ENCODE measurements around the gene TLE3. TPM values are rescaled to one million over a fixed set of nuclear protein-coding genes. Genes with fewer than 3 reads are reported as not detected.
A peak's percentile ranks its signal among the peaks of the same experiment; 100 is the strongest.

The TLE3 gene
- polyA plus RNA-seq, 3 donors: 12.8 to 117 (median 23.6) TPM

DNA sequence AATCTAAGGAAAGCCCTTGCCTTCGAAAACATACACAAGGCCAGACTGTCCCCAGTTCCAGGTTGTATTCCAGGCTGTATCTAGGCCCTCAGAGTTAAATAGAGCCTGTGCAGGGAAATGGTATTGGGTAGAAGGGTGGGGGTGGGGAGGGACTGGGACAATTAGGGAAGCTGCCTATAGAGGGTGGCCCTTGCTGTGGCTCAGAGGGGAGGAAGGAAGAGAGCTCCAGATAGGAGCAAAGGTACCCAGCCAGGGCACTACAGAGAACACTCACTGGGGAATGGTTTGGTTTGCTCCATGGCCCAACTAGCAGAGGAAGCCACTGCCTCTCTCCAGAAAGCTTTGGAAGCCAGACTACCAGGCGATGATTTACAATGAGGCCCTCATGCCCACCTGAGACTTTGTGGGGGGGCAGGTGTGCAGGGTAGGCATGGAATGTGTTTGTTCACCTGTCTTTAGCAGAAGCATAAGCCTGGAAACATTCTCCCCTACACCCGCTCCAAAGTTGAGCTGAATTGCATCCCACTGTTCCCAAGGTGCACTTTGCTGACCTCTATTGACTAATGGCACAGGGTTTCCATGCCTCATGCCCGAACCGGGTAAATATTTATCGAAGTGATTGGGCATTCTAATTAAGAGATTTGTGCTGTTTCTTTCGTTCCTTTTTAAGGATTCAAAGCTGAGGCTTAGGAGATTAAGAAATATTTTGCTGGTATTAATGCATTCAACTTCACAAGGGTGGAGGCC is 6.3 kb upstream of the TLE3 start:
- Mint-ChIP-seq H3K27me3 (ENCODE audit: low read depth in 3 of 3) (peaks cover 31 to 38% (median 37%) of the 10 kb centered on the region in 3 donors), H3K36me3 (peaks cover 0 to 9% of the 10 kb centered on the region in 2 donors), H3K4me3 (no peak overlapping the region), H3K4me1 (peaks cover 44% of the 10 kb centered on the region), H3K9me3 (peaks cover 0 to 3% (median 0%) of the 10 kb centered on the region in 7 donors), H3K27ac (peak overlapping the region in 1 of 7 donors; percentile 53)
- no peak overlapping the region for H3K4me3 ChIP-seq (replicated peaks in 1 of 3; ENCODE audit: low read depth in 2 of 3, low read length in 3 of 3)
- intact Hi-C loops (cut with micrococcal nuclease): loop anchor here in 1 of 2 donors (5.0 kb wide), 2 partner anchors 78 to 153 kb away; no protein-coding TSS in a partner anchor
- H3K27ac ChIP-seq (ENCODE audit: low read depth in 1 of 2, low read length in 2 of 2): no peak overlapping the region
- H3K4me1 ChIP-seq (ENCODE audit: control insufficient read depth in 1 of 2, insufficient read depth in 2 of 2, low read length in 2 of 2): peaks cover 31 to 40% of the 10 kb centered on the region in 2 donors
- H4K20me1 ChIP-seq (ENCODE audit: insufficient read depth, low read length): no peaks in the 10 kb centered on the region
- H3K36me3 ChIP-seq (replicated peaks in 1 of 2; ENCODE audit: control insufficient read depth in 1 of 2, insufficient read depth in 2 of 2, low read length in 2 of 2): no peaks in the 10 kb centered on the region
- no peak for TF ChIP-seq CTCF (IDR thresholded peaks at IDR 0.05)
- peak in 2 of 3 donors; percentile 15 to 51 for DNase-seq
- no peak overlapping the region for H3K4me2 ChIP-seq (replicated peaks; ENCODE audit: extremely low read depth, low read length, poor library complexity, severe bottlenecking)
- H2AFZ ChIP-seq (ENCODE audit: insufficient read depth, low read depth, low read length, poor library complexity, severe bottlenecking): no peak overlapping the region
- 96% methylated on average over 4 of the region's 7 CpGs for WGBS (ENCODE audit: insufficient coverage)
- no peaks in the 10 kb centered on the region for H3K9me3 ChIP-seq (replicated peaks in 1 of 2; ENCODE audit: control insufficient read depth in 1 of 2, insufficient read depth in 1 of 2, low read length in 2 of 2)
- H3K79me2 ChIP-seq (ENCODE audit: insufficient read depth, low read length): no peaks in the 10 kb centered on the region
- H3K9ac ChIP-seq (ENCODE audit: insufficient read depth, low read length, poor library complexity, severe bottlenecking): no peak overlapping the region
- peaks cover 18 to 30% of the 10 kb centered on the region in 2 donors for H3K27me3 ChIP-seq (ENCODE audit: control insufficient read depth in 2 of 2, insufficient read depth in 2 of 2, low read length in 2 of 2)

DNA sequence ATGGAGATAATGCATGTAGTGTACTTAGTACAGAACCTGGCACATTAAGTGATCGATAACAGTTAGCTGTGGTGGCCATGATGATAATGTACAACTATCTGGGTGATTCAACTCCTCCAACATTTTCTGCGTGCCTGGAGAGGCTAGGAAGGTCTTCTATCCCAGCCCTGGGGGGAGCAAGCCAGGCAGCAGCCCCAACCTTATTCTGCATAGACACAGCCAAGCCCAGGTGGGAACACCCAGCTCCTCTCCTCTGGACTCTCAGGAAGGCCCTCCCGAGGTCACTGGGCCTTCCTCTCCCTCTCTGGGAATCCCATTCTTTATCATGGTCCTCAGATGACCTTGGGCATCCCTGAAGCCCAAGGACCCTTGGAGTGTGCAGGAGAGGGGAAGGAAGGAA is 5.1 kb upstream of the TLE3 start:
- intact Hi-C loops (cut with micrococcal nuclease): loop anchor here in 1 of 2 donors (5.0 kb wide), 2 partner anchors 79 to 154 kb away; no protein-coding TSS in a partner anchor

More for the DNA sequence above, 5.1 kb upstream of the TLE3 start:
- no peak for TF ChIP-seq CTCF (IDR thresholded peaks at IDR 0.05)
- Histone ChIP-seq H3K79me2 (ENCODE audit: insufficient read depth, low read length) (no peaks in the 10 kb centered on the region), H3K4me3 (replicated peaks in 1 of 3; ENCODE audit: low read depth in 2 of 3, low read length in 3 of 3) (no peak overlapping the region), H4K20me1 (ENCODE audit: insufficient read depth, low read length) (no peaks in the 10 kb centered on the region), H3K27me3 (ENCODE audit: control insufficient read depth in 2 of 2, insufficient read depth in 2 of 2, low read length in 2 of 2) (peaks cover 18 to 30% of the 10 kb centered on the region in 2 donors), H2AFZ (ENCODE audit: insufficient read depth, low read depth, low read length, poor library complexity, severe bottlenecking) (no peak overlapping the region), H3K9ac (ENCODE audit: insufficient read depth, low read length, poor library complexity, severe bottlenecking) (no peak overlapping the region), H3K4me2 (replicated peaks; ENCODE audit: extremely low read depth, low read length, poor library complexity, severe bottlenecking) (no peak overlapping the region), H3K4me1 (ENCODE audit: control insufficient read depth in 1 of 2, insufficient read depth in 2 of 2, low read length in 2 of 2) (peaks cover 43 to 47% of the 10 kb centered on the region in 2 donors), H3K27ac (ENCODE audit: low read depth in 1 of 2, low read length in 2 of 2) (no peak overlapping the region), H3K36me3 (replicated peaks in 1 of 2; ENCODE audit: control insufficient read depth in 1 of 2, insufficient read depth in 2 of 2, low read length in 2 of 2) (no peaks in the 10 kb centered on the region), H3K9me3 (replicated peaks in 1 of 2; ENCODE audit: control insufficient read depth in 1 of 2, insufficient read depth in 1 of 2, low read length in 2 of 2) (no peaks in the 10 kb centered on the region)
- H3K27ac Mint-ChIP-seq: no peak overlapping the region
- H3K36me3 Mint-ChIP-seq: peaks cover 0 to 9% of the 10 kb centered on the region in 2 donors
- 83% methylated on average over 1 of the region's 3 CpGs for WGBS (ENCODE audit: insufficient coverage)
- peak overlapping the region in 1 of 2 donors; percentile 43 for H3K4me3 Mint-ChIP-seq
- H3K27me3 Mint-ChIP-seq (ENCODE audit: low read depth in 3 of 3): peaks cover 31 to 38% (median 37%) of the 10 kb centered on the region in 3 donors
- peaks cover 44% of the 10 kb centered on the region for H3K4me1 Mint-ChIP-seq
- no peak for DNase-seq
- H3K9me3 Mint-ChIP-seq: peaks cover 0 to 3% (median 0%) of the 10 kb centered on the region in 7 donors
